Stimulated activated naive CD8-positive, alpha-beta T cell treated with anti-CD3 and anti-CD28 coated beads, Interleukin-15, Interleukin-2, amounts not matched to agents 100 ng/mL and 50 ng/mL, for 24 hours (primary cell): ENCODE data around the gene SPTB.

Experiments used
- H3K27ac Mint-ChIP-seq: one replicate; pipeline ENCODE4 v1.8.0; 2021; ENCODE audit warnings: mild to moderate bottlenecking, mixed read lengths
- H3K27me3 Mint-ChIP-seq: one replicate; pipeline ENCODE4 v1.8.0; 2021; ENCODE audit warnings: mixed read lengths
- H3K36me3 Mint-ChIP-seq: one replicate; pipeline ENCODE4 v1.8.0; 2021; ENCODE audit warnings: low read depth, mixed read lengths
- H3K4me1 Mint-ChIP-seq: one replicate; pipeline ENCODE4 v1.8.0; 2021; ENCODE audit warnings: low read depth, mixed read lengths
- H3K4me3 Mint-ChIP-seq: one replicate; pipeline ENCODE4 v1.8.0; 2021; ENCODE audit warnings: mild to moderate bottlenecking, mixed read lengths
- H3K9me3 Mint-ChIP-seq: one replicate; pipeline ENCODE4 v1.8.0; 2021; ENCODE audit warnings: mixed read lengths

SPTB gene

GRCh38 chr14:64786296-64787149 is 93.2 kb downstream of the SPTB start:
- no peaks in the 10 kb centered on the region for H3K27me3 Mint-ChIP-seq
- H3K27ac Mint-ChIP-seq = no peak overlapping the region
- no peaks in the 10 kb centered on the region for H3K36me3 Mint-ChIP-seq

GRCh38 chr14:64784006-64784405 is 95.7 kb downstream of the SPTB start:
- Mint-ChIP-seq H3K9me3 (no peaks in the 10 kb centered on the region), H3K36me3 (no peaks in the 10 kb centered on the region), H3K27ac (no peak overlapping the region), H3K27me3 (no peaks in the 10 kb centered on the region), H3K4me3 (no peak overlapping the region), H3K4me1 (no peaks in the 10 kb centered on the region)

More at GRCh38 chr14:64786296-64787149, 93.2 kb downstream of the SPTB start:
- no peaks in the 10 kb centered on the region for H3K9me3 Mint-ChIP-seq
- no peaks in the 10 kb centered on the region for H3K4me1 Mint-ChIP-seq
- no peak overlapping the region for H3K4me3 Mint-ChIP-seq

GRCh38 chr14:64782196-64782595 is 97.5 kb downstream of the SPTB start:
- no peaks in the 10 kb centered on the region for H3K27me3 Mint-ChIP-seq
- no peaks in the 10 kb centered on the region for H3K36me3 Mint-ChIP-seq
- H3K9me3 Mint-ChIP-seq = no peaks in the 10 kb centered on the region
- H3K4me1 Mint-ChIP-seq = no peaks in the 10 kb centered on the region
- H3K27ac Mint-ChIP-seq = no peak overlapping the region
- H3K4me3 Mint-ChIP-seq = no peak overlapping the region

- Mint-ChIP-seq H3K4me1 (no peaks in the 10 kb centered on the region), H3K27me3 (no peaks in the 10 kb centered on the region), H3K36me3 (no peaks in the 10 kb centered on the region), H3K4me3 (no peak overlapping the region), H3K27ac (no peak overlapping the region), H3K9me3 (no peaks in the 10 kb centered on the region)
Observed at GRCh38 chr14:64779472-64779871, 100.2 kb downstream of the SPTB start.

- H3K27me3 Mint-ChIP-seq = no peaks in the 10 kb centered on the region
- H3K36me3 Mint-ChIP-seq = no peaks in the 10 kb centered on the region
- H3K4me3 Mint-ChIP-seq = no peak overlapping the region
- H3K9me3 Mint-ChIP-seq = no peaks in the 10 kb centered on the region
- H3K27ac Mint-ChIP-seq = no peak overlapping the region
- H3K4me1 Mint-ChIP-seq = no peaks in the 10 kb centered on the region
Observed at GRCh38 chr14:64778104-64778754, 101.5 kb downstream of the SPTB start.

GRCh38 chr14:64777461-64777860 is 102.2 kb downstream of the SPTB start:
- H3K4me1 Mint-ChIP-seq = no peaks in the 10 kb centered on the region
- no peak overlapping the region for H3K4me3 Mint-ChIP-seq
- H3K27ac Mint-ChIP-seq = no peak overlapping the region
- no peaks in the 10 kb centered on the region for H3K27me3 Mint-ChIP-seq
- no peaks in the 10 kb centered on the region for H3K9me3 Mint-ChIP-seq
- no peaks in the 10 kb centered on the region for H3K36me3 Mint-ChIP-seq

GRCh38 chr14:64775081-64775777 is 104.5 kb downstream of the SPTB start:
- H3K36me3 Mint-ChIP-seq = no peaks in the 10 kb centered on the region

GRCh38 chr14:64774272-64774671 is 105.4 kb downstream of the SPTB start:
- H3K4me1 Mint-ChIP-seq = no peaks in the 10 kb centered on the region
- no peak overlapping the region for H3K27ac Mint-ChIP-seq
- H3K4me3 Mint-ChIP-seq = no peak overlapping the region
- no peaks in the 10 kb centered on the region for H3K9me3 Mint-ChIP-seq
- H3K27me3 Mint-ChIP-seq = no peaks in the 10 kb centered on the region
- H3K36me3 Mint-ChIP-seq = no peaks in the 10 kb centered on the region

More at GRCh38 chr14:64775081-64775777, 104.5 kb downstream of the SPTB start:
- Mint-ChIP-seq H3K4me1 (no peaks in the 10 kb centered on the region), H3K9me3 (no peaks in the 10 kb centered on the region), H3K27me3 (no peaks in the 10 kb centered on the region), H3K27ac (no peak overlapping the region), H3K4me3 (no peak overlapping the region)

- no peaks in the 10 kb centered on the region for H3K9me3 Mint-ChIP-seq
- no peak overlapping the region for H3K27ac Mint-ChIP-seq
- H3K4me3 Mint-ChIP-seq = no peak overlapping the region
- H3K36me3 Mint-ChIP-seq = no peaks in the 10 kb centered on the region
- no peaks in the 10 kb centered on the region for H3K27me3 Mint-ChIP-seq
- no peaks in the 10 kb centered on the region for H3K4me1 Mint-ChIP-seq
Observed at GRCh38 chr14:64773577-64773976, 106.1 kb downstream of the SPTB start.

- H3K4me3 Mint-ChIP-seq = no peak overlapping the region
- no peak overlapping the region for H3K27ac Mint-ChIP-seq
- no peaks in the 10 kb centered on the region for H3K9me3 Mint-ChIP-seq
- no peaks in the 10 kb centered on the region for H3K4me1 Mint-ChIP-seq
- no peaks in the 10 kb centered on the region for H3K36me3 Mint-ChIP-seq
- no peaks in the 10 kb centered on the region for H3K27me3 Mint-ChIP-seq
Observed at GRCh38 chr14:64773046-64773445, 106.7 kb downstream of the SPTB start.

- Mint-ChIP-seq H3K4me3 (no peak overlapping the region), H3K36me3 (no peaks in the 10 kb centered on the region), H3K27me3 (no peaks in the 10 kb centered on the region), H3K27ac (no peak overlapping the region), H3K9me3 (no peaks in the 10 kb centered on the region), H3K4me1 (no peaks in the 10 kb centered on the region)
Observed at GRCh38 chr14:64772397-64772950, 107.2 kb downstream of the SPTB start.

GRCh38 chr14:64771161-64771560 is 108.5 kb downstream of the SPTB start:
- H3K27me3 Mint-ChIP-seq = no peaks in the 10 kb centered on the region

GRCh38 chr14:64770751-64771150 is 109.0 kb downstream of the SPTB start:
- Mint-ChIP-seq H3K27ac (no peak overlapping the region), H3K9me3 (no peaks in the 10 kb centered on the region), H3K4me3 (no peak overlapping the region), H3K27me3 (no peaks in the 10 kb centered on the region), H3K4me1 (no peaks in the 10 kb centered on the region), H3K36me3 (no peaks in the 10 kb centered on the region)

More at GRCh38 chr14:64771161-64771560, 108.5 kb downstream of the SPTB start:
- H3K36me3 Mint-ChIP-seq = no peaks in the 10 kb centered on the region
- no peaks in the 10 kb centered on the region for H3K9me3 Mint-ChIP-seq
- H3K4me3 Mint-ChIP-seq = no peak overlapping the region
- no peak overlapping the region for H3K27ac Mint-ChIP-seq
- no peaks in the 10 kb centered on the region for H3K4me1 Mint-ChIP-seq

GRCh38 chr14:64769096-64770020 is 110.3 kb downstream of the SPTB start:
- Mint-ChIP-seq H3K27me3 (no peaks in the 10 kb centered on the region), H3K9me3 (no peaks in the 10 kb centered on the region), H3K36me3 (no peaks in the 10 kb centered on the region), H3K4me3 (no peak overlapping the region), H3K4me1 (peaks cover 4% of the 10 kb centered on the region), H3K27ac (no peak overlapping the region)
